Pons (tissue), 1 donor: ENCODE data around the gene DAO.

Source experiments
- DNase-seq: peaks from one replicate; pipeline ENCODE4 v3.0.0-alpha.2; 2016; ENCODE audit warnings: low spot score

DAO gene

GRCh38 chr12:108875682-108876361 lies 4.1 kb upstream of the DAO start:
- no peak for DNase-seq

DNA sequence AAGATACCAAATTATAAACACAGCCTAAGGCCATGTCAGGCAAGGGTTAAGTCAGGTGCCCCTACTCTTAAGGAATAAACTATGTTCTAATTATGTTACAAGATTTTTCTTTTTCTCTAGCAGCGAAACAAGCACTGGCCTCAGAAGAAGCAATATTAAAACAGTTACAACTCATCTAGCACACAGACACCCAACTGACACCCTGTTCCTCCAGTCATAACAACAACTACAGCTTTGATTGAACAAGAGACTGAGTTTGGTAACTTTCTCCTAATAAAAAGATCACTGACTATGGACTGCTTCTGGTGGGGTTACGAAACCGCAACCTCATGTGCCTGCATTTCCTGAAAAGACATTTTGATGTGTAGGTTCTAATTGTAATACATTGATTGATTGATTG lies 3.3 kb upstream of the DAO start:
- no peak for DNase-seq

GRCh38 chr12:108881953-108882352 lies 2.1 kb downstream of the DAO start:
- DNase-seq: no peak

DNA sequence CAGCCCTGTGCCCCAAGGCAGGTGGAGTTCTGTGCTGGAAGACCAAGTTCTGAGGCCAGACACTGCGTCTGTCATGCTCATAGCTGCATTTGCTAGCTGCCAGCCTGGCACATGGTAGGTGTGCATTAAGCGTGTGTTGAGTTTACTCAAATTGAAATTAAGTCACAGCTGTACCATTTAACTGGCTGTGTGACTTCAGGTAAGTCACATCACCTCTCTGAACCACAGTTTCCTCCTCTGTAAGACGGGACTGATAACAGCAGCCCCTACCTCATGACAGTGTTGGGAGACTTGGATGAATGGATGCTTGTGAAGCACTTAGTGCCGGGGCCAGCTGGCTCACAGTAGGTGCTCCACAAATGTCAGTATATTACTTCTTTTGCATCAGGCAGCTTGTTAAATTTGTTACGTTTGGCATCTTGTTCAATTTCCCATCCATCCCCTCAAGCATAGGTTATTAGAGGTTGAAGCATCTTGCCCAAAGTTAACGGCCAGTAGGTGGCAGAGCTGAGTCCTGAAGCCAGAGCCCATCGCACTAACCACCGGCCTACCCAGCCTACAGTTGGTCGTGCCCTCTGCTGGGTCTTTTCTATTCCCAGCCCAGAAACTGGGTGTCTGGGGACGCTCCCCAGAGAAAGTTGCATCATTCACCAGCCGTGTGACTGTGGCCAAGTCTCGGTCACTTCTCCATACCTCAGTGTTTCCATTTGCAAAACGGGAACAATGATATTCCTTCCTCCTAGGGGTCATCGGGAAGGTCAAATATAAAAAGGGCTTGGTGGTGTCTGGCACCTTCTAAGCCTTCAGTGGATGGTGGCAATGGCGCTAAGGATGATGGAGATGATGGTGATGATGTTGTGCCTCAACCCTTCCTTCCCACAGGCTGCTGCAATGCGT lies 4.5 kb downstream of the DAO start:
- DNase-seq: no peak

- DNase-seq: no peak
Measured at GRCh38 chr12:108886873-108887629, 7.2 kb downstream of the DAO start.

DNA sequence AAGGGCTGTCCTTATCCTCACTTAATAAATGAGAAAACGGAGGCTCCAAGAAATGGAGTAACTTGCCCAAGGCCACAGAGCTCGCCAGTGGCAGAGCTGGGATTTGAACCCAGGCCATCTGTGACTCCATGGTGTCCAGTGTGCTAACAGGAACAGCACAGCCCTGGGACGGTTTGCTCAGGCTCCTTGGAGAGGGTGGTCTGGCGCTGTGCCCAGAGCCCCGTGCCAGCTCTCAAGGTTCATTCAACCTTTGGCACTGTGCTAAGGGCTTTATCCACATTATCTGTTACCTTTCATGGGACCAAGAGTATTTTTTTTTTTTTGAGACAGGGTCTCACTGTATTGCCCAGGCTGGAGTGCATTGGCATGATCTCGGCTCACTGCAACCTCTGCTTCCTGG lies 8.1 kb downstream of the DAO start:
- no peak for DNase-seq

GRCh38 chr12:108890208-108890607 lies 10.3 kb downstream of the DAO start:
- no peak for DNase-seq

GRCh38 chr12:108895220-108895802 lies 15.4 kb downstream of the DAO start:
- no peak for DNase-seq

DNA sequence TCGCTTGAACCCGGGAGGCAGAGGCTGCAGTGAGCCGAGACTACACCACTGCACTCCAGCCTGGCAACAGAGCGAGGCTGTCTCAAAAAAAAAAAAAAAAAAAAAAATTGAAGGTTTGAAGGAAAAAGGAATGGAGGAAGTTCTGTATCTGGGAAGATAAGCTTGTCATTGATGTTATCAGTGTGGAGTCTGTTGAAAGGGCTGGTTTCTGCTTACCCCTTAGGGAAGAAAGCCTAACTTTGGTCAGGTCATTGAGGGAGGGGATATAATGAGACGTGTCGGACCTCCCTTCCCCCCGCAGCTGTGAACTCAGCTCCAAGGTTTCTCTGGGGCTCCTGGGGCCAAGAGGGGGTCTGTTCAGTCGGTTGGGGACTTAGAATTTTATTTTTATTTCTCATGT lies 16.4 kb downstream of the DAO start:
- DNase-seq: no peak

DNA sequence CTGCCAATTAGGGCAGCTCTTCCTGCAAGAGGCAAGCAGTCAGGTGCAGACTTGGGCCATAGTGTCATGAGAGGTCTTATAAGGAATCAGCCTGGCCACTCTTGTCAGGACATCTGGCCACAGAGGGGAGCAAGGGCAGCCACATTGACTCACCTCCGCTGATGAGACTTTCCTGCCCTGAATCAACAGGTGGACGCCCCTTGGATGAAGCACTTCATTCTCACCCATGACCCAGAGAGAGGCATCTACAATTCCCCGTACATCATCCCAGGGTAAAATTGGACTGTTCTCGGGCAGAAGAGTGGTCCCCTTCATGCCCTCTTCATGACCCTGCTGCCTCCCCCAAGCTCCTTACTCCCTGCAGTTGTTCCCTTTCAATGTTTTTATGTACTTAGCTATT lies 16.9 kb downstream of the DAO start:
- DNase-seq: no peak

DNA sequence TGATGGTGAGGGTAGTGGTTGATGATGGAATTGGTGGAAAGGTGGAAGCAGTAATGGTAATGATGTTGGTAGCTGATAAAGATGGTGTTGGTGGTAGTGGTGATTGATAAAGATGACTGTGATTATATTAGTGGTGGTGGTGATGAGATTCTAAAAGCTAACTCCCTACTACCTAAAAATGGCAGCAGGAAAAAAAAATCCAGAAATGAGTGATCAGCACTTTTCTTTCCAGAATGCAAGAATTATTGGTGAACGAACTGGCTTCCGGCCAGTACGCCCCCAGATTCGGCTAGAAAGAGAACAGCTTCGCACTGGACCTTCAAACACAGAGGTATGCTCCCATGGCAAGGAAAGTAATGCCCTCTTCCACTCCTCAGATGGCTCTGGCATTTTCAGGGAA lies 19.3 kb downstream of the DAO start:
- no peak for DNase-seq

DNA sequence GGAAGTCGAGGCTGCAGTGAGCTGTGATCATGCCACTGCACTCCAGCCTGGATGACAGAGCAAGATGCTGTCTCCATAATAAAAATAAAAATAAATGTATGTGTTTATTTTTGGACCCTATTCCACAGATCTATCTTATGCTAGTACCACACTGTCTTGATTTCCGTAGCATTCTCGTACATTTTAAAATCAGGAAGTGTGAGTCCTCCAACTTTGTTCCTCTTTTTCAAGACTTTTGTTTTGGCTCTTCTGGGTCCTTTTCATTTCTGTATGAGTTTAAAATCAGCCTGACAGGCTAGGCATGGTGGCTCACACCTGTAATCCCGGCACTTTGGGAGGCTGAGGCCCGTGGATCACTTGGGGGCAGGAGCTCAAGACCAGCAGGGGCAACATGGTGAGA lies 25.8 kb downstream of the DAO start:
- peak; percentile 53 for DNase-seq

- DNase-seq: no peak
Measured at GRCh38 chr12:108906971-108907370, 27.1 kb downstream of the DAO start.

GRCh38 chr12:108907839-108908351 lies 28.0 kb downstream of the DAO start:
- DNase-seq: peak; percentile 71

DNA sequence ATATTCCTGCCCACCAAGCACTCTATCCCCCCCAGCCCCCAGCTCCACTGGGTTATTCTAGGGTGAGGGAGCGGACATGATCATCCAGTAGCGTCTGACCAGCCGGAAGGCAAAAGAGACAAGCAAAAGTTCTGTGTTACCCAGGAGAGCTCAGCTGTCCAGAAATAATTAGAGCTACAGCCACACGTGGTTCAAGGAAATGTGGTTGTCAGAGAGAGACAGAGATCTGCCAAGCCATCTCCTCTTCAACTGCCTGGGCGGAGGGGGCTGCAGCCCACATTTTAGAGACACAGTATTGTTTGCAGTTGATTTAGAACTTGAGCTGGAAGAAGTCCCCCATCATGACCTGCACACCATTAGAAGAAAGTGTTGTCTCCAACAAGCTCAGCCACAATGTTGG lies 30.4 kb downstream of the DAO start:
- peak; percentile 27 for DNase-seq

GRCh38 chr12:108911915-108912314 lies 32.0 kb downstream of the DAO start:
- no peak for DNase-seq

- no peak for DNase-seq
Measured at GRCh38 chr12:108912361-108912760, 32.5 kb downstream of the DAO start.

DNA sequence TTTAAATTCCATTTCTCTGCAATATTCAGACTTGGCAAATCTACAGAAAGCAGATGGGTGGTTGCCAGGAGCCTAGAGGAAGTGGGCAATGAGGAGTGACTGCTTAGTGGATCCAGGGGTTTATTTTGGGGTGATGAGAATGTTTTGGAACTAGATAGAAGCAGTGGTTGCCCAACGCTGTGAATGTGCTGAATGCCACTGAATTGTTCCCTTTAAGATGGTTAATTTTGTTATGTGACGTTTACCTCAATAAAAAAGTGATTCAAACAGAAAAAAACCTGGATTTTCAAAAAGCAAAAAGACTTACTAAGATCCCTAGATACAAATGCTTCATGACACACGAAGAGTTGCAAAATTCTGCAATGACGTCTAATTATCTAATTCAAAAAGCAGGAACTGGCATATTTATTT lies 34.2 kb downstream of the DAO start:
- peak; percentile 82 for DNase-seq

DNA sequence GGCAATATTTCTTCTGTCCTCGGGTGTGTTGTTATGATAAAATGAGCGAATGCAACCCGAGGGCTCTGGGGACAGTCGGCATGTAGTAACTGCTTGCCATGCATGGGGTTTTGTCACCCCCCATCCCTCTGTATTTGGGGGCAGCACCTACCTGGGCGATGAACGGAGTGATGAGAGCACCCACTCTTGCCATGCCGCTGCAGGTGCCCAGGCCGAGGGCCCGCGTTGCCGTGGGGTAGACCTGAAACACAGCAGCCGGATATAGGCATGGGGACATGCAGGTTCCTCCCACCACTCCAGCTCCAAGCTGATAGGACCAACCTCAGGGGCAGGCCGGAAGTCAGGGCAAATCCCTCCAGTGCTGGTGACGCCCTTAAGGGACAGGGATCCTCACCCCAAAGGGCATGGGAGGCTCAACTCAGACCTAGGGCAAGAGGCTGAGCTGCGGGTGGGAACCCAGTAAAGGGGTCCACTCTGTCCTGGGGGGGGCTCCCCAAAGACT lies 35.8 kb downstream of the DAO start:
- no peak for DNase-seq

DNA sequence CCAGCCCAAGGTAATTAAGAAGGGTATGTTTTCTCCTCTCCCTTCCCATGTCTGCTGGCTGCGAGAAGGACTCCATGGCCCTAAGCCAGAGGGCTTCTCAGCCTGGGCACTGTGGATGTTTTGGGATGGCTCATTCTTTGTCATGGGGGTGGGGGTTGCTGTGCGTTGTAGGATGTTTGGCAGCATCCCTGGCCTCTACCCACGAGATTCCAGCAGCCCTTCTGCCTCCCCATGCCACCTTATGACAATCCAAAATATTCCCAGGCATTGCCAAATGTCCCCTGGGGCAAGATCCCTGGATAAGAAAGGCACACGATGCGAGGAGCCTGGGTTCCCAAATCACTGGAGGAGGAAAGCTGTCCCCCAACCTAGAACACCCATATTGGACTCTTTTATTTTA lies 36.4 kb downstream of the DAO start:
- DNase-seq: no peak

- DNase-seq: no peak
Measured at GRCh38 chr12:108918206-108918605, 38.3 kb downstream of the DAO start.
